HG02970 (cell line): Measurements from ENCODE around the gene OR8D2.
"Not testable (repeated sequence)": the region's sequence is repeated elsewhere in the genome, so short reads cannot be mapped to it uniquely, and the experiment has no call there.

Source experiments
- ATAC-seq: cut with Tn5 transposase; IDR thresholded peaks from one replicate; pipeline ENCODE4 v1.9.1; 2021; ENCODE audit warnings: mild to moderate bottlenecking, moderate library complexity, moderate number of reproducible peaks; ENCODE audit not compliant: unreplicated experiment, low FRiP score

OR8D2 gene

GRCh38 chr11:124296016-124296415, 24.0 kb downstream of the OR8D2 start:
- ATAC-seq = no peak

DNA sequence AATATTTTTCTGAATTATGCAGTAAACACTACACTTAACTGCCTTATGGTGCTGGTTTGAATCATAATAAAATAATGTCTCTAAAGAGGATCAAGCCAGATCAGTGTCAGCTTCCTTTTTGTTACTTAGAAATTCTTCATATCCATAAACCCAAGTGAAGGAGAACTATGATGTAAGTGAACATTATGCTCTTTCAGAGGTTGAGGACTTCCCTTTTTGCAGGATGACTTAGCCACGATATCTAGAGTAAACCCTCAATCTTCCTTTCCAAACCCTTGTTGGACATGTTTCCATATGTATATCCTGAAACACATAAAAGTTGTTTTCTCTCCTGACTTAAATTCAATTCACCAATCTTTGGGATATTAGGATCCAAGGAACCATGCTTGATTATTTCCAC, 25.3 kb downstream of the OR8D2 start:
- no peak for ATAC-seq

- no peak for ATAC-seq
Measured at GRCh38 chr11:124285610-124286344, 34.2 kb downstream of the OR8D2 start.

DNA sequence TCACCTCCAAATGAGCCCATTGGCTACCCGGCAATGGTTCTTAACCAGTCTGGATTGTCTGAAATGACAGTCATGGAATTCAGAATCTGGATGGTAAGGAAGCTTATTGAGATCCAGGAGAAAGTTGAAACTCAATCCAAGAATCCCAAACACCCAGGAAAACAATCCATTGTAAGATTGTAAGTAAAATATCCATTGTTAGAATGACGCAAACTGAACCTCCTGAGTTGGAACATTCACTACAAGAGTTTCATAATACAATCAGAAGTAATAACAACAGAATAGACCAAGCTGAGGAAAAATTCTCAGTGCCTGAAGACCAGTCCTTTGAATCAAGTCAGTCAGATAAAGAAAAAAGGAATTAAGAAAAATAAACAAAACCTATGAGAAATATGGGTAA, 41.7 kb downstream of the OR8D2 start:
- no peak for ATAC-seq

DNA sequence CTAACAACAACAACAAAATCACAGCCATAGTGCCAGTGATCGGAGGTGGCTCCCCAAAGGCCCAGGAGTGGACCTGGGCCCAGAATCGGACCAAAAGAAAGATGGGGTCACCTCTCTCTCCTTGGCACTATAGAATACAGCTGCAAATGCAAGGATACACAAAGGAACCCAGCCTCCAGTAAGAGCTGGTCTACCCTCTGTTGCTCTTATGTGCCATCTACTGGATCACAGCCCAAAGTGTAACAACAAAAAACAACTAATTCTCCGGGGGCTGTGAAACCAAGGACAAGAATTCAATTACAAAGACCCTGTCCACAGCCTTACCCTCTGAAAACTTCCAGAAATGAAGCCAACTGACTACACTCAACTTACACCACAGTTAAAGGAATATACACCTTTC, 42.2 kb downstream of the OR8D2 start:
- ATAC-seq = no peak

- no peak for ATAC-seq
Measured at GRCh38 chr11:124277207-124277606, 42.8 kb downstream of the OR8D2 start.

- ATAC-seq = no peak
Measured at GRCh38 chr11:124276081-124276480, 43.9 kb downstream of the OR8D2 start.

GRCh38 chr11:124274000-124274399, 46.0 kb downstream of the OR8D2 start:
- no peak for ATAC-seq

DNA sequence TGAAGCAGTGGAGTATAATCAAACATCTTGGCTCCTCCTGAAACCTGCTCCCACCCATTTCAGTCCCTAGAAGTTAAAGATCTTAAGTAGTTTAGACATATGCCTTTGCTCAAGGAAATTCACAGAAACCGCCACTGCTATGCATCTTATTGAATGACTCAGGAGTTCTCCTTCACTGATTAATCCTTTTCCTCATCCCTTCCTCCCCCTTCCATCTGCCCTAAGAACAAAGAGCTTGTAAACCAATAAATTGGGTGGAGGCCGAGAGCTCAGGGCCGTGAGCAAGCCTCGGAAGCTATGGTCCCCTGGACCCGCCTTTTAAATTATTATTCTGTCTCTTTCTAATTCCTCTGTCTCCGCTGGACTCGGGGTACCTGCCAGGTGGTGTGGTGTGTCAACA, 49.1 kb downstream of the OR8D2 start:
- not testable (repeated sequence) for ATAC-seq
